Liver (tissue), 3 donors: ENCODE results near the gene BRD8.
"Not testable (repeated sequence)": the region's sequence is repeated elsewhere in the genome, so short reads cannot be mapped to it uniquely, and the experiment has no call there.

ENCODE experiments used
- EGR1 ChIP-seq, 2 donors: IDR thresholded peaks; 2 replicates each; pipeline ENCODE4 v1.6.1; 2016 to 2018; ENCODE audit warnings: antibody characterized with exemption in 2 of 2, low read depth in 2 of 2
- FOXA1 ChIP-seq: IDR thresholded peaks from 2 replicates; pipeline ENCODE4 v1.6.1; 2016; ENCODE audit warnings: antibody characterized with exemption
- GABPA ChIP-seq, 2 donors: IDR thresholded peaks in 1 of 2; conservative IDR thresholded peaks in 1 of 2; 2 replicates each; pipeline ENCODE4 v1.6.1; 2016; ENCODE audit warnings: antibody characterized with exemption in 2 of 2, mild to moderate bottlenecking in 1 of 2, moderate library complexity in 1 of 2
- HNF4G ChIP-seq: IDR thresholded peaks from 2 replicates; pipeline ENCODE4 v1.6.1; 2016; ENCODE audit warnings: antibody characterized with exemption
- JUND ChIP-seq, 2 donors: IDR thresholded peaks; 2 replicates each; pipeline ENCODE4 v1.6.1; 2016; ENCODE audit warnings: antibody characterized with exemption in 2 of 2
- RAD21 ChIP-seq, 2 donors: IDR thresholded peaks; 2 replicates each; pipeline ENCODE4 v1.6.1; 2016; ENCODE audit warnings: antibody characterized with exemption in 2 of 2, mild to moderate bottlenecking in 2 of 2
- SP1 ChIP-seq: IDR thresholded peaks from 2 replicates; pipeline ENCODE4 v1.6.1; 2018; ENCODE audit warnings: antibody characterized with exemption, mild to moderate bottlenecking
- TAF1 ChIP-seq: conservative IDR thresholded peaks from 2 replicates; pipeline ENCODE4 v1.6.1; 2016; ENCODE audit warnings: antibody characterized with exemption, mild to moderate bottlenecking
- YY1 ChIP-seq: IDR thresholded peaks from 2 replicates; pipeline ENCODE4 v1.6.1; 2016; ENCODE audit warnings: antibody characterized with exemption, mild to moderate bottlenecking
- TF ChIP-seq, protein P1 (sequence below): fragments of 150-350 bp; IDR thresholded peaks from 2 replicates; pipeline ENCODE4 v1.5.1; 2017; ENCODE audit warnings: improper control_type of control experiment, low read depth, low read length; ENCODE audit not compliant: missing input control
- TF ChIP-seq, protein P2 (sequence below): IDR thresholded peaks from 2 replicates; pipeline ENCODE4 v1.6.1; 2016; ENCODE audit warnings: antibody characterized with exemption
- TF ChIP-seq, protein P3 (sequence below): IDR thresholded peaks from 2 replicates; pipeline ENCODE4 v1.6.1; 2016; ENCODE audit warnings: antibody characterized with exemption, mild to moderate bottlenecking
- donor health status: healthy.
- donor health status: healthy.

DNA sequence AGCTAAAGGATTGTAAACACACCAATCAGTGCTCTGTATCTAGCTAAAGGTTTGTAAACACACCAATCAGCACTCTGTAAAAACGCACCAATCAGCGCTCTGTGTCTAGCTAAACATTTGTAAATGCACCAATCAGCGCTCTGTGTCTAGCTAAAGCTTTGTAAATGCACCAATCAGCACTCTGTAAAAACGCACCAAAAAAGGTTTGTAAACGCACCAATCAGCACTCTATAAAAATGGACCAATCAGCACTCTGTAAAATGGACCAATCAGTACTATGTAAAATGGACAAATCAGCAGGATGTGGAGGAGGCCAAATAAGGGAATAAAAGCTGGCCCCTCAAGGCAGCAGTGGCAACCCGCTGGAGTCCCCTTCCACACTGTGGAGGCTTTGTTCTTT lies 34.9 kb downstream of the BRD8 start:
- not testable (repeated sequence) for TF ChIP-seq TAF1; JUND (IDR thresholded peaks at IDR 0.05); GABPA (IDR thresholded peaks at IDR 0.05 in 1 of 2, conservative IDR thresholded peaks at IDR 0.05 in 1 of 2); HNF4G; YY1; RAD21 (IDR thresholded peaks at IDR 0.05); SP1; EGR1 (IDR thresholded peaks at IDR 0.05; ENCODE audit: low read depth in 2 of 2); FOXA1
- TF ChIP-seq, protein P1, sequence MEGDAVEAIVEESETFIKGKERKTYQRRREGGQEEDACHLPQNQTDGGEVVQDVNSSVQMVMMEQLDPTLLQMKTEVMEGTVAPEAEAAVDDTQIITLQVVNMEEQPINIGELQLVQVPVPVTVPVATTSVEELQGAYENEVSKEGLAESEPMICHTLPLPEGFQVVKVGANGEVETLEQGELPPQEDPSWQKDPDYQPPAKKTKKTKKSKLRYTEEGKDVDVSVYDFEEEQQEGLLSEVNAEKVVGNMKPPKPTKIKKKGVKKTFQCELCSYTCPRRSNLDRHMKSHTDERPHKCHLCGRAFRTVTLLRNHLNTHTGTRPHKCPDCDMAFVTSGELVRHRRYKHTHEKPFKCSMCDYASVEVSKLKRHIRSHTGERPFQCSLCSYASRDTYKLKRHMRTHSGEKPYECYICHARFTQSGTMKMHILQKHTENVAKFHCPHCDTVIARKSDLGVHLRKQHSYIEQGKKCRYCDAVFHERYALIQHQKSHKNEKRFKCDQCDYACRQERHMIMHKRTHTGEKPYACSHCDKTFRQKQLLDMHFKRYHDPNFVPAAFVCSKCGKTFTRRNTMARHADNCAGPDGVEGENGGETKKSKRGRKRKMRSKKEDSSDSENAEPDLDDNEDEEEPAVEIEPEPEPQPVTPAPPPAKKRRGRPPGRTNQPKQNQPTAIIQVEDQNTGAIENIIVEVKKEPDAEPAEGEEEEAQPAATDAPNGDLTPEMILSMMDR, result not testable (repeated sequence)
- TF ChIP-seq, protein P2, sequence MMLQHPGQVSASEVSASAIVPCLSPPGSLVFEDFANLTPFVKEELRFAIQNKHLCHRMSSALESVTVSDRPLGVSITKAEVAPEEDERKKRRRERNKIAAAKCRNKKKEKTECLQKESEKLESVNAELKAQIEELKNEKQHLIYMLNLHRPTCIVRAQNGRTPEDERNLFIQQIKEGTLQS, result not testable (repeated sequence)
- TF ChIP-seq, protein P3, sequence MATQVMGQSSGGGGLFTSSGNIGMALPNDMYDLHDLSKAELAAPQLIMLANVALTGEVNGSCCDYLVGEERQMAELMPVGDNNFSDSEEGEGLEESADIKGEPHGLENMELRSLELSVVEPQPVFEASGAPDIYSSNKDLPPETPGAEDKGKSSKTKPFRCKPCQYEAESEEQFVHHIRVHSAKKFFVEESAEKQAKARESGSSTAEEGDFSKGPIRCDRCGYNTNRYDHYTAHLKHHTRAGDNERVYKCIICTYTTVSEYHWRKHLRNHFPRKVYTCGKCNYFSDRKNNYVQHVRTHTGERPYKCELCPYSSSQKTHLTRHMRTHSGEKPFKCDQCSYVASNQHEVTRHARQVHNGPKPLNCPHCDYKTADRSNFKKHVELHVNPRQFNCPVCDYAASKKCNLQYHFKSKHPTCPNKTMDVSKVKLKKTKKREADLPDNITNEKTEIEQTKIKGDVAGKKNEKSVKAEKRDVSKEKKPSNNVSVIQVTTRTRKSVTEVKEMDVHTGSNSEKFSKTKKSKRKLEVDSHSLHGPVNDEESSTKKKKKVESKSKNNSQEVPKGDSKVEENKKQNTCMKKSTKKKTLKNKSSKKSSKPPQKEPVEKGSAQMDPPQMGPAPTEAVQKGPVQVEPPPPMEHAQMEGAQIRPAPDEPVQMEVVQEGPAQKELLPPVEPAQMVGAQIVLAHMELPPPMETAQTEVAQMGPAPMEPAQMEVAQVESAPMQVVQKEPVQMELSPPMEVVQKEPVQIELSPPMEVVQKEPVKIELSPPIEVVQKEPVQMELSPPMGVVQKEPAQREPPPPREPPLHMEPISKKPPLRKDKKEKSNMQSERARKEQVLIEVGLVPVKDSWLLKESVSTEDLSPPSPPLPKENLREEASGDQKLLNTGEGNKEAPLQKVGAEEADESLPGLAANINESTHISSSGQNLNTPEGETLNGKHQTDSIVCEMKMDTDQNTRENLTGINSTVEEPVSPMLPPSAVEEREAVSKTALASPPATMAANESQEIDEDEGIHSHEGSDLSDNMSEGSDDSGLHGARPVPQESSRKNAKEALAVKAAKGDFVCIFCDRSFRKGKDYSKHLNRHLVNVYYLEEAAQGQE, result not testable (repeated sequence)
